ENCODE measurements around the gene NME3. TPM values are rescaled to one million over a fixed set of nuclear protein-coding genes. Genes with fewer than 3 reads are reported as not detected.

NME3 gene
- total RNA-seq, 1 donor from 2014 or later: 15.6 TPM

DNA sequence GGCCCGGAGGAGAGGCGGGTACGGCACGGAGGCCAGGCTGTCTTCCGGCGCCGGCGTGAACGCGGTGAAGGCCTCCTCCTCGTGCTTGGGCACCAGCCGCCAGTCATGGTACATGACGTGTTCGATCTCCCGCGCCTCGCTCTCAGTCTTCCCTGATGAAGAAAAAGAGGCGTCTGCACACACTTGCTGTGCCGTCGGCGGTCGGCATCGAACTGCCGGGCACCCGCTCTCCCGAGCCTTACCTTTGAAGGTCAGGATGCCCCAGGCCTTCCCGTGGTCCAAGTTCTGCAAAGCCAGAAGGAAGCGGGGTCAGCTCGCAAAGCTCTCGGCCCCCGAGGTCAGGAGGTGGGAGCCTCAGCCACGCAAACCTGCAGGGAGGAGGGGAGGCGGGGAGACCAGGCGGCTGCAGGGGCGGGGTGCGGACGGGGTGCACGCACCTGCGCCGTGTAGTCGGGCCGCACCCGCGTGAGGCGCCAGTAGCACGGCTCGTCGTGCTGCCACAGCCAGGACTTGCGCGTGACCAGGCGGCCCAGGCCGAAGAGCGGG is 1.1 kb upstream of the NME3 start, which contains the start of gene EME2:
Gene EME2, plus strand, starts transcription at position 449 of the 546 bp plus-strand sequence. CDS start 418 bp downstream, outside the sequence.
- H3K36me3 ChIP-seq: no peaks in the 10 kb centered on the region
- H3K79me2 ChIP-seq (ENCODE audit: low read depth): peaks cover 25% of the 10 kb centered on the region
- H3K4me3 Mint-ChIP-seq: peak within 1 kb of the TSS; percentile 97
- H3K27ac ChIP-seq: no peak within 1 kb of the TSS
- peak within 1 kb of the TSS; percentile 83 for H3K4me3 ChIP-seq
- H3K27ac Mint-ChIP-seq: no peak within 1 kb of the TSS
- peaks cover 7% of the 10 kb centered on the region for H3K27me3 Mint-ChIP-seq (ENCODE audit: insufficient read depth, low read depth)
- H3K4me1 Mint-ChIP-seq: peaks cover 10% of the 10 kb centered on the region
- H3K4me2 ChIP-seq: peak within 1 kb of the TSS; percentile 95
- no peaks in the 10 kb centered on the region for H3K9me3 Mint-ChIP-seq
- H3K9me3 ChIP-seq (ENCODE audit: low read depth): no peaks in the 10 kb centered on the region
- peaks cover 5% of the 10 kb centered on the region for H3K4me1 ChIP-seq
- peaks cover 7% of the 10 kb centered on the region for H3F3A ChIP-seq (ENCODE audit: low read depth)
- peaks cover 38% of the 10 kb centered on the region for H4K20me1 ChIP-seq (ENCODE audit: low read depth)
- no peak for TF ChIP-seq EZH2 (IDR thresholded peaks at IDR 0.05)
- TF ChIP-seq CTCF (IDR thresholded peaks at IDR 0.05): no peak
- no peak for TF ChIP-seq EZH2phosphoT487 (IDR thresholded peaks at IDR 0.05)
- peak within 1 kb of the TSS; percentile 59 for H3K9ac ChIP-seq
- H3K36me3 Mint-ChIP-seq: peaks cover 3% of the 10 kb centered on the region
- DNase-seq (ENCODE audit: low spot score): peak; percentile 54
- H2AFZ ChIP-seq (replicated peaks): peak within 1 kb of the TSS; percentile 80
- H3K27me3 ChIP-seq: no peaks in the 10 kb centered on the region

DNA sequence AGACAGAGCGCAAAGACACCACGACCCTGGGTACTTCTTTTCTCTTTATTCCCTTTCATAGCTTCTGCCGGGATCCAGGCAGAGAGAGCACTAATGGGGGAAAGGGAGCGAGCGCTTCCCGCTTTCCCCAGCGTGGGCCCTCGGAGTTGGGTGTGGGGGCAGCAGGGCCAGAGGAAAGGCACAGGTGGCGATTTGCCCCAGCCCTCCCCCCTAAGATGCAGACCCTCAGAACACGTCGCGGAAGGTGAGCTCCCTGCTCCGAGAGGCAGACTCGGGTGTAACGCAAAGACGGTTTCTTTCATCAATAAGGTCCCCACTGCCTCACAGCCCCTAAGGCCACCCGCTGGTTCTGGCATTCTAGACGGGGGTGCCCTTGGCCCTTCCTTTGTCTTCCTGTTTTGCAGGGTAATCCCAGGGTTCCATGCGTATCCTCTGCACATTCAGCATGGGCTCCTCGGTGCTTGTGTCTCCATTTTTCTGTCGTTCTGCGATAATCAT is 570 bp upstream of the NME3 start:
- H3K36me3 ChIP-seq: no peaks in the 10 kb centered on the region
- peaks cover 5% of the 10 kb centered on the region for H3K4me1 ChIP-seq
- Mint-ChIP-seq H3K4me1 (peaks cover 10% of the 10 kb centered on the region), H3K4me3 (peak overlapping the region; percentile 97), H3K9me3 (no peaks in the 10 kb centered on the region), H3K27ac (no peak overlapping the region), H3K36me3 (peaks cover 3% of the 10 kb centered on the region), H3K27me3 (ENCODE audit: insufficient read depth, low read depth) (peaks cover 7% of the 10 kb centered on the region)
- H2AFZ ChIP-seq (replicated peaks): no peak overlapping the region
- H3K79me2 ChIP-seq (ENCODE audit: low read depth): peaks cover 25% of the 10 kb centered on the region
- peak overlapping the region; percentile 95 for H3K4me2 ChIP-seq
- peak overlapping the region; percentile 83 for H3K4me3 ChIP-seq
- H3F3A ChIP-seq (ENCODE audit: low read depth): peaks cover 7% of the 10 kb centered on the region
- TF ChIP-seq EZH2 (IDR thresholded peaks at IDR 0.05): no peak
- no peak for TF ChIP-seq CTCF (IDR thresholded peaks at IDR 0.05)
- no peak for TF ChIP-seq EZH2phosphoT487 (IDR thresholded peaks at IDR 0.05)
- peaks cover 38% of the 10 kb centered on the region for H4K20me1 ChIP-seq (ENCODE audit: low read depth)
- H3K27me3 ChIP-seq: no peaks in the 10 kb centered on the region
- H3K9ac ChIP-seq: no peak overlapping the region
- DNase-seq (ENCODE audit: low spot score): peak; percentile 35
- no peaks in the 10 kb centered on the region for H3K9me3 ChIP-seq (ENCODE audit: low read depth)
- H3K27ac ChIP-seq: no peak overlapping the region

- H3K27ac Mint-ChIP-seq: no peak overlapping the region
- H3K4me2 ChIP-seq: peak overlapping the region; percentile 95
- no peaks in the 10 kb centered on the region for H3K36me3 ChIP-seq
Measured at GRCh38 chr16:1770328-1771187, 785 bp downstream of the NME3 start.

More at GRCh38 chr16:1770328-1771187, 785 bp downstream of the NME3 start:
- peak overlapping the region; percentile 79 for H3K4me3 Mint-ChIP-seq
- DNase-seq (ENCODE audit: low spot score): peak; percentile 55
- Histone ChIP-seq H3K9ac (no peak overlapping the region), H3K4me3 (peak overlapping the region; percentile 83), H3K27me3 (no peaks in the 10 kb centered on the region), H3K27ac (no peak overlapping the region), H3K79me2 (ENCODE audit: low read depth) (peaks cover 25% of the 10 kb centered on the region), H3K9me3 (ENCODE audit: low read depth) (no peaks in the 10 kb centered on the region), H4K20me1 (ENCODE audit: low read depth) (peaks cover 38% of the 10 kb centered on the region), H3K4me1 (peaks cover 5% of the 10 kb centered on the region), H3F3A (ENCODE audit: low read depth) (peaks cover 7% of the 10 kb centered on the region), H2AFZ (replicated peaks) (no peak overlapping the region)
- H3K9me3 Mint-ChIP-seq: no peaks in the 10 kb centered on the region
- H3K4me1 Mint-ChIP-seq: peaks cover 10% of the 10 kb centered on the region
- TF ChIP-seq EZH2 (IDR thresholded peaks at IDR 0.05): no peak
- no peak for TF ChIP-seq EZH2phosphoT487 (IDR thresholded peaks at IDR 0.05)
- no peak for TF ChIP-seq CTCF (IDR thresholded peaks at IDR 0.05)
- peaks cover 7% of the 10 kb centered on the region for H3K27me3 Mint-ChIP-seq (ENCODE audit: insufficient read depth, low read depth)
- H3K36me3 Mint-ChIP-seq: peaks cover 3% of the 10 kb centered on the region

Measured in neural progenitor cell (in vitro differentiated cells).